EL (cell line): ENCODE data around the gene KIF3A.

ENCODE experiments used
- DNase-seq: peaks from one replicate; pipeline ENCODE4 v3.0.0-alpha.2; 2016

The KIF3A gene

GRCh38 chr5:132770476-132771159 lies 33.3 kb upstream of the KIF3A start:
- DNase-seq = no peak

- no peak for DNase-seq
Observed at GRCh38 chr5:132768485-132768868, 31.1 kb upstream of the KIF3A start.

- DNase-seq = no peak
Observed at GRCh38 chr5:132767150-132767549, 29.8 kb upstream of the KIF3A start.

- no peak for DNase-seq
Observed at GRCh38 chr5:132766806-132767055, 29.4 kb upstream of the KIF3A start.

- no peak for DNase-seq
Observed at GRCh38 chr5:132766020-132766805, 28.9 kb upstream of the KIF3A start.

- DNase-seq = no peak
Observed at GRCh38 chr5:132765311-132766019, 28.1 kb upstream of the KIF3A start.

- no peak for DNase-seq
Observed at GRCh38 chr5:132764671-132765238, 27.4 kb upstream of the KIF3A start.

GRCh38 chr5:132764051-132764450 lies 26.7 kb upstream of the KIF3A start:
- no peak for DNase-seq

- DNase-seq = no peak
Observed at GRCh38 chr5:132763181-132764036, 26.1 kb upstream of the KIF3A start.

- no peak for DNase-seq
Observed at GRCh38 chr5:132762246-132763000, 25.1 kb upstream of the KIF3A start.

- no peak for DNase-seq
Observed at GRCh38 chr5:132761321-132762240, 24.2 kb upstream of the KIF3A start.

GRCh38 chr5:132760601-132761317 lies 23.4 kb upstream of the KIF3A start:
- DNase-seq = no peak

GRCh38 chr5:132760049-132760420 lies 22.7 kb upstream of the KIF3A start:
- DNase-seq = no peak

- DNase-seq = no peak
Observed at GRCh38 chr5:132759114-132760048, 22.0 kb upstream of the KIF3A start.

- no peak for DNase-seq
Observed at GRCh38 chr5:132758451-132758850, 21.1 kb upstream of the KIF3A start.

- no peak for DNase-seq
Observed at GRCh38 chr5:132756542-132756941, 19.2 kb upstream of the KIF3A start.

GRCh38 chr5:132754947-132755346 lies 17.6 kb upstream of the KIF3A start:
- peak; percentile 47 for DNase-seq

- DNase-seq = no peak
Observed at GRCh38 chr5:132754111-132754510, 16.8 kb upstream of the KIF3A start.
